ENCODE measurements around the gene DNASE2B.
"Not testable (repeated sequence)": the region's sequence is repeated elsewhere in the genome, so short reads cannot be mapped to it uniquely, and the experiment has no call there.

Gene DNASE2B

DNA sequence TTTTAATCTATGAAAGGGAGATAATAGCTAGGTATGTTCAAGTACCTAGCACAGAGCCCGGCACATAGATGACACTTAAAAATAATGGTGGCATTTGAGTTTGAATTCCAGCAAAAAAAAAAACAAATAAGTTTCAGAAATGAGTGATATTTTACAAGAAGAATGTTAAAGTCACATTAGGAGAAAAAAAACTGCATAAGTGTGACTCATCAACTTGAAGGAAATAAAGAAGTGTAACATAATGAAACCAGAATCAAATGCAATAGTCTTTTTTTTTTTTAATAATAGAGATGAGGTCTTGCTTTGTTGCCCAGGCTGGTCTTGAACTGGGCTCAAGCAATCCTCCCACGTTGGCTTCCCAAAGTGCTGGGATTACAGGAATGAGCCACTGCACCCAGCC lies 17.1 kb downstream of the DNASE2B start:
- DNase-seq, result no peak

DNA sequence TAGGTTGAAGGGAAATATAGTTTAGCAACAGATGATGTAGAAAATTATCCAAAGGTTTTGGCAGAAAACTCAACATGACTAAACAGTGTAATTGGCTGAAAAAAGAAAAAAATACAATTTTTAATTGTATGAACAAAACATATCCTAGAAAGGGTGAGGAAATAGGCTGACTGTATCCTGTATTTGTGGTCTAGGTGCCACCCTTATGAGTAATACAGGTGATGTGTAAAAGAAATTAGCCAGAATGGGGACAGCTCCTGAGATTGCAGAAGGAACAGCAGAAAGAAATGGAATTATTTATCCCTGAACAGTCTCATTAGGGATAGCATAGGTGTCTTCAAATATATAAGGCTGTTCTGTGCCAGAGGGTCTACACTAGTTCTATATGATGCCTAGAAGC lies 24.6 kb downstream of the DNASE2B start:
- no peak for DNase-seq

DNA sequence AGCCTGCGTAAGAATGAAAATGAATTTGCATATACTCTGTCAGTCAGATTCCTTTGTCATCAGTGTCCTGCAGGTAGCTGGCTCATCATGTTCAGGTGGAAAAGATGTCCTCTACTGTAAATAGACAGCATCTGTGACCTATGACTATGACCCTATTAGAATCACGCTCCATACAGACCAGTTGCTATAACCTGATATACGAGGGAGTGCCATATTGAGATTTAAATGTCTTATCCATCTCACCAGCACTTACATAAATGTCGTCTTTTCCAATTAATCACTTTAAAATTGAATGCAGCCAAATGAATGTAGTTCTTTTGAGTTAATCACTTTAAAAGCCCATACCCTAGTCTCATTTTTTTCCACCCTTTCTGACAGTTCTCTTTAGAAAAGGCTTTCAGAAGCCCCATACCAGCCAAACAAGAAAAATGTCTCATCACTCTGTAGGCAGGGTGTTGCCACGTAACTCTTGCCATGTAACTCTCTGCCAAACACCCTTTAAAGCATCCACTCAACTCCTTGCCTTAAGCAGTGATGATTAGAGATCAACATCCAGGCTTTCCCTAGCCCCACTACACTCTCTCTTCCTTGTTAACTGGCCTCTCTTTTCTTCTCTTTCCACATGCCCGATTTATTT lies 26.3 kb downstream of the DNASE2B start:
- no peak for DNase-seq

- no peak for DNase-seq
These were observed 27.0 kb downstream of the DNASE2B start for GRCh38 chr1:84425150-84425896.

GRCh38 chr1:84426376-84426775 lies 28.1 kb downstream of the DNASE2B start:
- DNase-seq, result no peak

GRCh38 chr1:84427250-84428188 lies 29.2 kb downstream of the DNASE2B start:
- DNase-seq, result no peak

DNA sequence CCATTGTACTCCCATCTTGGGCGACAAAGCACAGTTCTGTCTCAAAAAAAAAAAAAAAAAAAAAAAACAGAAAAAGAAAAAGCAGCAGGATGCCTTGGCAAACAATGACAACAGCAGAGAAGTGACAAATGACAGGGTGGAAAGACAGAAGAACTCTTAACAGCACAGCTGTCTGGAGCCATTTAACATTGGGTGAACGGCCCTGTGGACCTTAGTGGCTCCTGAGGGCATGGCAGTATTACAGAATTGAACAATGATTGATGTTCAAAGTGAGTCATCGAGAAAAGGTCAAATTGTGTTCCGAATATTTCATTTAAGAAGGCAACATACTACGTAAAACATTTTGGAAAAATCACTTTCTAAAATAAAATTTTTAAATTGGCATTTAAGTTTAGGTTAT lies 30.0 kb downstream of the DNASE2B start:
- no peak for DNase-seq

GRCh38 chr1:84429231-84429630 lies 30.9 kb downstream of the DNASE2B start:
- no peak for DNase-seq

DNA sequence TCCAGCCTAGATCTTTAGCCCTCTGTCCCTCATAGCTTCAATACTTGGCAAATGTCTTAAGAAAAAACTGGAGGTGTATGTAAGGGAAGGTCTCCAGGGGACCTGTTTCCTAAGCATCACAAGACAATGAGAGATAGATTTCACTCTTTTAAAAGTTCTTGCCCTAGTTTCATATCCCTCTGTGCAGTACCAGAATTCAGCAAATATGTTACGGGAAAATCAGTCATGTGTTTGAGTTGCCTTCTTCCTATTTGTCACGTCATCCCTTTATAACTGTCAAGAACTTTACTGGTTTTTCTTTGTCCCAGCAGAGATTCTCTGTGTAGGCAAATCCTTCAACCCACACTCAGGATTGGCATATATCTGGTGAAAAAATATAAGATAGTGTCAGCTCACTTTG lies 32.3 kb downstream of the DNASE2B start:
- DNase-seq, result no peak

GRCh38 chr1:84433258-84434080 lies 35.2 kb downstream of the DNASE2B start:
- peak; percentile 36 for DNase-seq

DNA sequence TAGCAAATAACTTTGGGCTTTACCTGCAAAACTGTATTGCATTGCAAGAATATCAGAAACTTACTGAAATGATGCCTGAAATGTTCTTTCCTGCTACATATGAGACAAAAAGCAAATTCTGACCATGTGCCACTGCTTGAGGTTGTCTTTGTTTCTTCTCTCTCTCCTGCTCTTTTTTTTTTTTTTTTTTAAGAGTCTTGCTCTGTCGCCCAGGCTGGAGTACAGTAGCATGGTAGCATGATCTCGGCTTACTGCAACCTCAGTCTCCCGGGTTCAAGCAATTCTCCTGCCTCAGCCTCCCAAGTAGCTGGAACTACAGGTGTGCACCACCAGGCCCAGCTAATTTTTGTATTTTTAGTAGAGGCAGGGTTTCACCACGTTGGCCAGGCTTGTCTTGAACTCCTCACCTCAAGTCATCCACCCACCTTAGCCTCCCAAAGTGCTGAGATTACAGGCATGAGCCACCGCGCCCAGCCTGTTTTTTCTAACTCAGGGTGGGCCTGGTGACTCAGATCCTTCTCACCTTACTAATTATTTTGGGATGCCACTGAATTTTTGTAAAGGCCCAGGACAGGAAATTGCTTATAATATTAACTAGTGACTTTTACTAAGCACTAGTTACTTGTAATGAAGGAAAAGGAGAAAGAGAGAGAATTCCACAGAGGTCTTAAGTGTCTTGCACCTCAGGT lies 35.9 kb downstream of the DNASE2B start:
- DNase-seq, result no peak

DNA sequence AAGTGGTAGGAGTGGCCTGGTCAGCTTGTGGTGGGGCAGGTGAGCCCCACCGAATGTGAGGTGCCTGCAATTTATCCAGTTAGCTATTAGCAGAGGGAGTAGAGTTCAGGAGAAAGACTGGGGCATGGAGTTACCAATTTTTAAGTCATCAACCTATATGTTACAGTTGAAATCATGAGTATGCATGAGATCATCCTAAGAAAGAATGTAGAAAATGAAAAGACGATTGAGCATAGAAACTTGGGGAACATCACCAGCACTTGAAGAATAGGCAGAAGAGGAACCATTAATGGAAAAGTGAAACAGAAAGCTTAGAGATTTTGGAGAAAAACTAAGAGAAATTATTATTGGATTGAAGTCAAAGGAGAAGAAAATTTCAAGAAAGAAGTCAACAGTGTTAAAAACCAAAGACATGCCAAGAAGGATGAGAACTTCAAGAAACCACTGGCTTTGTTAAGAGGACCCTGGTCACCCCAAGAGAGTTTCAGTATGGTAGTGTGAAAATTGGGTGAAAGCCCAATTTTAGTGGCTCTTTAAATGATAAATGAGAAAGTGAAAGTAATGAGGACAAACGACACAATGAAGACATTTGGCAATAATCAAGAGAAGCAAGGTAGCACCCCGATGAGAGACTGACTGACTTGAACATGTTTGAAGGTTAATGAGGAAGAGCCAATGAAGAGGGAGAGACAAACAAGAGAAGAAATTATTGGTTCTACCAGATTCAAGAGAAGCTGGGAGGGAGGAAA lies 36.7 kb downstream of the DNASE2B start:
- DNase-seq, result no peak

GRCh38 chr1:84436876-84437655 lies 38.8 kb downstream of the DNASE2B start:
- no peak for DNase-seq

DNA sequence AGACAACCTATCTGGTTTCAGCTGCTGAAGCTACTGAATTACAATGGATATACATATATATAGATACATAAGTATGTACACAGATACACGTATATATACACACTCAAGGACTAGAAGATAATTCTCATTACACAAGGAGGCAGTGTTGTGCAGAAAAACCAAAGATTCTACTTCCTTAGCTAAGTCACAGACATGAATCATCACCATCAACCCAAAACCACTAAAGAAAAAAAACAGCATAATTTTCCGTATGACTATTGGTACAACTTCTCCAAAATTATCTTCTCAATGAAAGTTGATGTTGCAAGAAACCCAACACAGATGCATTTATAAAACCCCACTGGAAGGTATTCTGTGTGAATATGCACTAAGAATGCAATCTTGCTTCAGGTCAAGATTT lies 44.0 kb downstream of the DNASE2B start:
- no peak for DNase-seq

- not testable (repeated sequence) for DNase-seq
These were observed 44.7 kb downstream of the DNASE2B start for GRCh38 chr1:84442747-84443646.

- not testable (repeated sequence) for DNase-seq
These were observed 50.4 kb downstream of the DNASE2B start for GRCh38 chr1:84448704-84449103.

DNA sequence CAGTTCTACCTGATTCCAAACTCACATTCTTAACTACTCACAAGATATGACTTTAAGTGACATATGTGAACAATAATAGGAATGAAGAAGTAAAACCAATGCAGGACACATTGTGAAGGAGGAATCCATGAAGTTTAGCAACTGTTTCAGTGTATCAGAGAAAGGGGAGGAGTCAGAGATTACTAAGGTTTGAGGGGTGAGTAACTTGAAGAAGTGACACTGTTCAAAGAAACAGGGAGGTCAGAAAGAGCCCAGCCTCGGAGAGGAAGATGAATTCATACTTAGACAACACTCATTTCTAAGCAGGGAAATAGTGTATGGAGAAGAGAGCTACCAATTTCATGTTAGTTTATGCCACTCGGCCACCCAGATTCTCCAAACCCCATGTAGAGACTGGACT lies 52.6 kb downstream of the DNASE2B start:
- no peak for DNase-seq

DNA sequence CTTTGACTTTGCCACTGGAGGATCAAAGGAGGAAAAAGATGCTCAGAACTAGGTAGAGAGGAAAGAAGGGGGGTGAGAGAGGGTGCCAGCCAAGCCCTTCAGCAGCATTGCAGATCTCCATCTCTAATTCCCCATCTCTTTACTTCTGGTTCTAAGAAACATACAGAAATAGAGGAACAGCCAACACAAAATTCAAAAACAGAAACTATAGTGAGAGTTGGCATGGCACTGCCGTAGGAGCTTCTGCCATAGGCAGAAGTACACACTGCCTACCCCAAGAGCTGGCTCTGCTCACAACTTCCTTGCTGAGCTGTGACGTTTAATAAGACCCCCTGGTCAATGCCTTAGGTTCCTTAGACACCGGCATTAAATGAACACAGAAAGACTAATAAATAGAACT lies 54.2 kb downstream of the DNASE2B start:
- DNase-seq, result no peak

DNA sequence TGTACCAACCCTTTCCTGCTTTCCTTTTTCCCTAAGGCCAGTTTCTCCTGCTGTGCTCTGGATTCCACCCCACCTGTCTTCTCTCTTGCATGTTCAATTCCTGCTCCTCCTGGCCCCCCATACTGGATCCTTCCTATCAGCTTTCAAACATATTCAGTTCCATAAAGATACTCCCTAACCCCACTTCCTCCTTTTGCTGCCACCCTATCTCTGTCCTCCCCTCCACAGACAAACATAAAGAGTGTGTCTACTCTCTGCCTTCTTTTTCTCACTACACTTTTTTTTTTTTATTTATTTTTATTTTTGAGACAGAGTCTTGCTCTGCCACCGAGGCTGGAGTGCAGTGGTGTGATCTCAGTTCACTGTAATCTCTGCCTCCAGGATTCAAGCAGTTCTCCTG lies 63.8 kb downstream of the DNASE2B start:
- no peak for DNase-seq
